NK-92 (cell line): Measurements from ENCODE around the gene TAF10.

Experiments
- DNase-seq: peaks from one replicate; lab custom pipeline; 2025; ENCODE audit not compliant: unreplicated experiment; lab: John Stamatoyannopoulos, UW

Gene TAF10

GRCh38 chr11:6586434-6587359, 25.3 kb downstream of the TAF10 start:
- no peak for DNase-seq

- no peak for DNase-seq
Measured at GRCh38 chr11:6584528-6584927, 27.5 kb downstream of the TAF10 start.

- DNase-seq = no peak
Measured at GRCh38 chr11:6583584-6583983, 28.4 kb downstream of the TAF10 start.

GRCh38 chr11:6579681-6580080, 32.3 kb downstream of the TAF10 start:
- DNase-seq = no peak

GRCh38 chr11:6578134-6578533, 33.9 kb downstream of the TAF10 start:
- DNase-seq = no peak

- DNase-seq = no peak
Measured at GRCh38 chr11:6576471-6577373, 35.3 kb downstream of the TAF10 start.

GRCh38 chr11:6574816-6575715, 37.0 kb downstream of the TAF10 start:
- DNase-seq = no peak

GRCh38 chr11:6572215-6572614, 39.8 kb downstream of the TAF10 start:
- no peak for DNase-seq

GRCh38 chr11:6571434-6572008, 40.5 kb downstream of the TAF10 start:
- no peak for DNase-seq

- no peak for DNase-seq
Measured at GRCh38 chr11:6570691-6571427, 41.2 kb downstream of the TAF10 start.

- no peak for DNase-seq
Measured at GRCh38 chr11:6569706-6570105, 42.3 kb downstream of the TAF10 start.

- no peak for DNase-seq
Measured at GRCh38 chr11:6568191-6568918, 43.7 kb downstream of the TAF10 start.

- no peak for DNase-seq
Measured at GRCh38 chr11:6567371-6567745, 44.7 kb downstream of the TAF10 start.

GRCh38 chr11:6566704-6567370, 45.2 kb downstream of the TAF10 start:
- DNase-seq = no peak

GRCh38 chr11:6565988-6566703, 45.9 kb downstream of the TAF10 start:
- DNase-seq = no peak

- no peak for DNase-seq
Measured at GRCh38 chr11:6565325-6565724, 46.7 kb downstream of the TAF10 start.

- DNase-seq = no peak
Measured at GRCh38 chr11:6563667-6564066, 48.3 kb downstream of the TAF10 start.

- DNase-seq = no peak
Measured at GRCh38 chr11:6563121-6563619, 48.8 kb downstream of the TAF10 start.
